Stomach smooth muscle (tissue), 2 donors: ENCODE results near the gene PHKB.

Experiments used
- H3K27ac ChIP-seq: one replicate; pipeline ENCODE4 v1.7.0; 2013; ENCODE audit warnings: mild to moderate bottlenecking, low read length, inconsistent platforms
- H3K27me3 ChIP-seq, 2 donors: one replicate each; pipeline ENCODE4 v1.7.0; 2013; ENCODE audit warnings: low read length in 2 of 2; ENCODE audit not compliant: insufficient read depth in 2 of 2, control insufficient read depth in 1 of 2
- H3K36me3 ChIP-seq, 2 donors: one replicate each; pipeline ENCODE4 v1.7.0; 2013; ENCODE audit warnings: low read length in 2 of 2; ENCODE audit not compliant: control insufficient read depth in 2 of 2, insufficient read depth in 2 of 2
- H3K4me1 ChIP-seq: one replicate; pipeline ENCODE4 v1.7.0; 2013; ENCODE audit warnings: low read length; ENCODE audit not compliant: control insufficient read depth, insufficient read depth
- H3K4me3 ChIP-seq, 2 donors: one replicate each; pipeline ENCODE4 v1.7.0; 2013; ENCODE audit warnings: low read length in 2 of 2
- H3K9ac ChIP-seq, 2 donors: one replicate each; pipeline ENCODE4 v1.7.0; 2013; ENCODE audit warnings: low read length in 2 of 2, mild to moderate bottlenecking in 1 of 2
- H3K9me3 ChIP-seq, 2 donors: one replicate each; pipeline ENCODE4 v1.7.0; 2013; ENCODE audit warnings: low read length in 2 of 2; ENCODE audit not compliant: control insufficient read depth in 2 of 2
- donor health status: healthy.
- donor health status: Pancreatic carcinoma.

The PHKB gene

DNA sequence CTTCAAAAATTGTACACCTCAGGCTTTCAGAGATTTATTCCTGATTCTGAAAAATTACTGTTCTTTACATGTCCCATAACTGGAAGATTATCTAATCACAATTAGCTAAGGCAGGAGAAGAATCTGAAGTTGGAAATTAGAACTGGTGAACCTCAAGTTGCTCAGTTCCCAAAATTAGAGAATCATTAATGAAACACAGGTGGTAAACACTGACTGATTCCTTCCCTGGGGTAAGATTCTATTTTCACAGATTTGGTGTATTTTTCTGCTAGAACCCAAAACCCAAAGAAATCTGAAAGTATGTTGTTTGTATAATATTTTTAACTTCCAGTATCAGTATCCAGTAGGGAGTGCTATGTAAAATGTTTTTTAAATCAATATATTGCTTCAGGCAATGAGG is 25.7 kb downstream of the PHKB start:
- Histone ChIP-seq H3K4me1 (no peaks in the 10 kb centered on the region), H3K9me3 (no peaks in the 10 kb centered on the region), H3K9ac (no peak overlapping the region), H3K4me3 (no peak overlapping the region), H3K27ac (no peak overlapping the region), H3K27me3 (no peaks in the 10 kb centered on the region), H3K36me3 (no peaks in the 10 kb centered on the region)

DNA sequence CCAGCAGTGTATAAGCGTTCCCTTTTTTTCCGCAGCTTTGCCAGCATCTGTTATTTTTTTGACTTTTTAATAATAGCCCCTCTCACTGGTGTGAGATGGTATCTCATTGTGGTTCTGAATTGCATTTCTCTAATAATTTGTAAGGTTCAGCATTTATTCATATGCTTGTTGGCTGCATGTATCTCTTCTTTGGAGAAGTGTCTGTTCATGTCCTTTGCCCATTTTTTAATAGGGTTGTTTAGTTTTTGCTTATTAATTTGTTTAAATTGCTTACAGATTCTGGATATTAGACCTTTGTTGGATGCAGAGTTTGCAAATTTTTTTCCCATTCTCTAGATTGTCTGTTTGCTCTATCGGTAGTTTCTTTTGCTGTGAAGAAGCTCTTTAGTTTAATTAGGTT is 26.9 kb downstream of the PHKB start:
- Histone ChIP-seq H3K4me1 (peaks cover 5% of the 10 kb centered on the region), H3K27ac (no peak overlapping the region), H3K4me3 (no peak overlapping the region), H3K9me3 (no peaks in the 10 kb centered on the region), H3K36me3 (no peaks in the 10 kb centered on the region), H3K27me3 (no peaks in the 10 kb centered on the region), H3K9ac (no peak overlapping the region)

DNA sequence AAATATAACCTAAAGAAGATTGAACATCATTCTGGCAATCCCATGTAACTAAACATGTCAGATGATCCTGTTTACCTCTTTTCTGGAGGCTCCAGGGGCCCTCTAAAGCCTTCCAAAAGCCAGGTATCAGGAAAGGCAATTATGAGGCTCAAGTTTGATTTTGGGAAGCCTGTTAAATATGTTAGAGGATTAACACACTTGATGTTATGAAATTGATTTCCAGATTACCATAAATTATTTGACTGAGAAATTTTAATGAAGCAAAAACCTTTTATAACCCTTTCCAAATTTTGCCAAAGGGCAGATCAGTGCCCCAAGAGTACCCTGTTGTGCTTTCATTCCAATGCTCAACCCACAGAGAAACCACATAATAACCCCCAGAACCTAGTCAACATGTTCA is 29.3 kb downstream of the PHKB start:
- peaks cover 5% of the 10 kb centered on the region for H3K4me1 ChIP-seq
- no peaks in the 10 kb centered on the region for H3K9me3 ChIP-seq
- H3K36me3 ChIP-seq = no peaks in the 10 kb centered on the region
- no peaks in the 10 kb centered on the region for H3K27me3 ChIP-seq
- no peak overlapping the region for H3K4me3 ChIP-seq
- no peak overlapping the region for H3K9ac ChIP-seq
- no peak overlapping the region for H3K27ac ChIP-seq

DNA sequence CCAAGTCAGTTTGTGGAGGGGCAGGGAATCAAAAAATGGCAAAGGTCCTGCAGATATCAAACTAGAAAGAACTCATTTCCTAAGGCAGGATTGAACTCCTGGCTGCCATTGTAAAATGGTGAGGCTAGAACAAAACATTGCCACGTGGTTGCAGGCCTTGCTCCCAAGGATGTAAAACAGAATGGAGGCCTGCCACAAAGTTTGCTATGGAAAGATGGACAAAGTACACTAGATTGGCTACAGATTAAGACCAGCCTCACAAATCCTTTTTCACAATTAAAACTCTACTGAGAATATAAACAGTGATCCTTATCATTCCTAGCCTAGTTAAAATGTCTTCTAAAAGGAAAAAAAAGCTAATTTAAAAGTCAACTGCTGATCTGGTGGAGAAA is 30.9 kb downstream of the PHKB start:
- no peaks in the 10 kb centered on the region for H3K36me3 ChIP-seq
- H3K27ac ChIP-seq = no peak overlapping the region
- H3K27me3 ChIP-seq = no peaks in the 10 kb centered on the region
- H3K4me1 ChIP-seq = peaks cover 5% of the 10 kb centered on the region
- no peak overlapping the region for H3K4me3 ChIP-seq
- H3K9me3 ChIP-seq = no peaks in the 10 kb centered on the region
- no peak overlapping the region for H3K9ac ChIP-seq

DNA sequence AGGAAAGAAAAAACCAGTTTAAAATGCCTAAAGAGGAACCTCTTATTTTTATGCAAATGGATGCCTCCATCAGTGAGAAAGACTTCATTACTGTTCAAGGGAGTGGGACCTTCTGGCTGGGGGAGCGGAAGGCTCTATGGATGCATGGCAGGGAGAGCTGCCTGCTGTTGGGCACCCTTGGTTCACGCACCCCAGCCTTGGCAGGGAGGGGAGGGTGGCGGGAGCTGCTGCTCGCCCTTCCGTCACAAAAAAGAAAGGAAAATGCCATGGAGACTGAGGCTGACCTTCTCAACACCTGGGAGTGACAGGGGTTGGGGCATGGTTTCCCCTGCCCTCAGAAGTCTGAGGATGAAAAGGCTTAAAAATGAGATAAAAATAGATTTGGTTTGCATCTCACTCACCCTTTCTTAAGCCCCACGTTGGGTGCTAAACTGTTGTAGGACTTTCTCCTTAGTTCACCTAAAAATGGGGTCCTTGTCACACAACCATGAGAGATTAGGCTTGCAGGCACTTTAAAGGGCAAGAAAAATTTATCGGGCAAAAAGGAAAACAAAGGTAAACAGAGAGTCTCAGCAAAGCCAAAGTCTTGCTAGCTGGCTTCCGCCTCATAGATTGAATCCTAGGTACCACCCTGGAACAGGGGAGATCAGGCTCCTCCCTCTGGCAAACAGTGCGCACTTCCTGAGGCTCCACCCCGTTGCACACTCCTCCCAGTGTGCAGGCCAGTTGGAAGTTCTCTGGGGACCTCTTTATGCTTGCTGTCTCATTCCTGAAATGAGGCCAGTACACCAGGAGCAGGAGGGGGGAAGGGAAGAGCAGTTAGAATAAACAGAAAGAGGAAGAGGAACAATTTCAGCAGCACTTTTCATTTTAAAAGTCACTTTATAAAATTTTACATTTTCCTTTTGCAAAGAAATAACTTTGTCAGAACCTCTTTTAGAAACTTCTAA is 31.6 kb downstream of the PHKB start:
- H3K4me3 ChIP-seq = peak overlapping the region; percentile 4 to 17
- no peaks in the 10 kb centered on the region for H3K36me3 ChIP-seq
- H3K9ac ChIP-seq = no peak overlapping the region
- H3K9me3 ChIP-seq = no peaks in the 10 kb centered on the region
- no peak overlapping the region for H3K27ac ChIP-seq
- no peaks in the 10 kb centered on the region for H3K27me3 ChIP-seq
- H3K4me1 ChIP-seq = peaks cover 5% of the 10 kb centered on the region

DNA sequence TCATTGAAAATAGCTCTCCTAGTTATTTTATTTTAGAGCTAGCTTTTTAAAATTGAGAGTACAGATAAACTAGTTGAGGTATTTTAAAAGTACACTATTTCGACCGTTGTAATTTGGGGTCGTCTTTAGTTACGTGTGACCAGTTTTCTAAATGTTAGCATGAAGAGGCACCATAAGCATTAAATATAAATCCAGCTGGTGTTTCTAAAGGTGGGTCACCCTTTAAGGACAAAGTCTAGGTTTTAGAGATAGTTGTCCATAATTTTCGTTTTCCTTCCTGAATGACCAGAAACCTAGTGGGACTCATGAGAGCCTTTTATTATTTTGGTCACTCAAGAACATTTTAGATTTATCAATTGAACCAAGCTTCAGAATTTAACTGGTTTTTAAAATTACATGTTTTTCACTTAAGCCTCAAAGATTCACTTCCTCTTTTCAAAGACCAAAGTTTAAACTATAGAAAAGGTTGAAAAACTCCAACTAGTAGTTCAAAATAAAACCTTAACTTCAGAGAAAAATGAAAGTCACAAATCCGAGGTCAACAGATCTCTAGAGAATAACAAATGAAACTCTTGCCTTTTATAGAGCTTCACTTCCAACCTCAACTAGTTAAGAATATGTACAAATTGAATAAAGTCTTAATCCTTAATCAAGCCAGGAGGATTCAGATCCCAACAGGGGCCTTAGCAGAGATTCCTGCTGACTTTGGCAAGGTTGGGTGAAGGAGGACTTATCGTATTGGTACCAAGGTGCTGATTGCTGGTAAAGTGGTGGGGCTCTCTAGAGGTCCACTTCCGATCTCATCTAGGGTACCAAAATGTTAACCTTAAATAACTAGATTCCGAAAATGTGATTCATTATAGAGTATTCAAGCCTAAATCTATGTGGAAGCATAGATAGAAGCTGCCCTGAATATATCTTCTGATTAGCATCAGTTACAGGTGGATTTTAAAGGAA is 32.5 kb downstream of the PHKB start:
- Histone ChIP-seq H3K9ac (no peak overlapping the region), H3K4me1 (peaks cover 5% of the 10 kb centered on the region), H3K9me3 (no peaks in the 10 kb centered on the region), H3K27ac (no peak overlapping the region), H3K4me3 (no peak overlapping the region), H3K27me3 (no peaks in the 10 kb centered on the region), H3K36me3 (no peaks in the 10 kb centered on the region)

DNA sequence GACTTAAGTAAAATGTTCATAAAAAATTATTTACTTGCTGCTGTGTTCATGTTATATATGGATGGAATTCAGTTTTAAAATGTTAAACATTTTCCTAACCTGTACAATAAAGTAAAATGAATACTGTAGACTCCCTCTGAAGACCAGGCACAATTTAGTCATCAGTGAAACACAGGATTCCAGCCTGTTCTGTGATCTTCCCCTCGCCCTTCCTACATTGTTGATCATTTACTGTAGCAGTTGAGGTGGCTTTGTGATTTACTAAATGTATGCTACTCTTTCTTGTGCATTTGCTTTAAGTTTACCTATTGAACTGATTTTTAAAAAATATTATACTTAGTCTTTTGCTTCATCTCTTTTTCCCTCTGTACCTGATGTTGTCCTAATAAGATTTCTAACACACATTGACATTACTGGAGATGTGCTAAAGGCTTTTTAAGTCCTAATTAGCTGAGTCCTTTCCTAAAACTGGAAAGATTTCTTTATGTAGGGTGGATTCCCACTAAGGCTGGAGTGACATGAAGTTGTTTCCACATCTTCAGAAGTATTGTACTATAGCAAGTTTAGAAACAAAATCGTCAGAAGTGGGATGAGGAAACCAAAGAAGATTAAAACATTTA is 38.1 kb downstream of the PHKB start:
- Histone ChIP-seq H3K27ac (no peak overlapping the region), H3K36me3 (peaks cover 14 to 18% of the 10 kb centered on the region in 2 donors), H3K27me3 (no peaks in the 10 kb centered on the region), H3K9ac (no peak overlapping the region), H3K4me3 (no peak overlapping the region), H3K9me3 (no peaks in the 10 kb centered on the region), H3K4me1 (no peaks in the 10 kb centered on the region)

DNA sequence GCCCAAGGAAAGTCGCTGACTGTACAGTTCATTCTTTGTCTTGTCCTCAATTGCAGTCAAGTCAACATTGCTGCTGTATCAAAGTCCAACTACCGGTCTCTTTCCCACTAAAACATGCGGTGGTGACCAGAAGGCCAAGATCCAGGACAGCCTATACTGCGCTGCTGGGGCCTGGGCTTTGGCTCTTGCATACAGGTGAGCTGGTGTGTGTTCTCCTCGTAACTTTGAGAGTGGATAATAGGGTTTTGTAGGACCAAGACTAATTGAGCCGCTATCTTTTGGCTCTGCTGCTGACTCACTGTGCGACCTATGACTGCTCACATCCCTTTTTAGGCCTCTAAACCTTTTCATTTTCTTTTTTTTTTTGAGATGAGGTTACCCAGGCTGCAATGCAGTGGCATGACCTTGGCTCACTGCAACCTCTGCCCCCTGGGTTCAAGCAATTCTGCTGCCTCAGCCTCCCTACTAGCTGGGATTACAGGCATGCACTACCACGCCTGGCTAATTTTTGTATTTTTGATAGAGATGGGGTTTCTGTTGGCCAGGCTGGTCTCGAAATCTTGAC is 38.7 kb downstream of the PHKB start:
- Histone ChIP-seq H3K4me3 (no peak overlapping the region), H3K9ac (no peak overlapping the region), H3K4me1 (no peaks in the 10 kb centered on the region), H3K27me3 (no peaks in the 10 kb centered on the region), H3K9me3 (no peaks in the 10 kb centered on the region), H3K36me3 (peaks cover 18 to 21% of the 10 kb centered on the region in 2 donors), H3K27ac (no peak overlapping the region)

DNA sequence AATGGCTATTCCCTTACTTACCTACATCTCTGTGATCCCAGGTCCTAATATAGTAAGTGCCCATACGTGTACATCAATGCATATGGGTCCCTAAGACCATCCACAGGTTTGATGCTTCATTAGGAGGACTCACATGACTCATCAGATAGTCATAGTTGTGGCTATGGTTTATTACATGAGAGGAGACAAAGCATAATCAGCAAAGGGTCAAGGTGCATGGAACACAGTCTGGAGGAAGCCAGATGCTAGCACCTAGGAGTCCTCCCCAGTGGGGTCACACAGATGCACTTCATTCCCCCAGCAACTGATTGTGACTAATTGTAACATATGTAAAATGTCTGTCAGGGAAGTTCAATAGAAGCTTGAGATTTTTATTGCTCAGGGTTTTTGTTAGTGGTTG is 42.8 kb downstream of the PHKB start:
- Histone ChIP-seq H3K9me3 (no peaks in the 10 kb centered on the region), H3K4me1 (no peaks in the 10 kb centered on the region), H3K27ac (no peak overlapping the region), H3K27me3 (no peaks in the 10 kb centered on the region), H3K4me3 (no peak overlapping the region), H3K36me3 (peaks cover 20 to 27% of the 10 kb centered on the region in 2 donors), H3K9ac (no peak overlapping the region)

DNA sequence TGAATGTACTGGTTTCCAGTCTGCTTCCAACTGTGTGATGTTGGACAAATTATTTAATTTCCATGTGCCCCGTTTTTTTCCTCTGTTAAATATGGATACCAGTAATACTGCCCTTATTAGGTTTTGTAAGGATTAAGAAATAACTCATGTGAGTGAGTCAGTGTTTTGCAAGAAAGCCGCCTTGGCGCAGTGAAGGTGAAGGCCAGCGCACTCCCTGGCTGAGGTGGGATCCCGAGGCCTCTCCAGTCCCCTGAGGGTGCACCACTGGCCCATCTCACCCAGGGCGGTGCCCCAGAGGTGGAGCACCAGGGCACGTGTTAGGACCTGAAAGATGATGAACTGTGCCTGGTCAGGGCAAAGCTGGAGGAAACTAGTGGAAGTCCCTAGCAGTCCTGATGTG is 43.5 kb downstream of the PHKB start:
- no peaks in the 10 kb centered on the region for H3K4me1 ChIP-seq

More for the DNA sequence above, 43.5 kb downstream of the PHKB start:
- Histone ChIP-seq H3K27ac (no peak overlapping the region), H3K9ac (no peak overlapping the region), H3K27me3 (no peaks in the 10 kb centered on the region), H3K4me3 (no peak overlapping the region), H3K36me3 (peaks cover 19 to 27% of the 10 kb centered on the region in 2 donors), H3K9me3 (no peaks in the 10 kb centered on the region)
